Left ventricle myocardium inferior (tissue), 1 donor: ENCODE data around the gene SUCLG1. TPM values are rescaled to one million over a fixed set of nuclear protein-coding genes. Genes with fewer than 3 reads are reported as not detected.

Source experiments
- DNase-seq: peaks from one replicate; pipeline ENCODE4 v3.0.0-alpha.2; 2020
- H3K27ac ChIP-seq: fragments of 200-600 bp; replicated peaks from 2 replicates; pipeline ENCODE4 v1.8.0; 2021
- H3K27me3 ChIP-seq: fragments of 200-600 bp; 2 replicates; pipeline ENCODE4 v1.8.0; 2021; ENCODE audit warnings: low read depth
- H3K36me3 ChIP-seq: fragments of 200-600 bp; 2 replicates; pipeline ENCODE4 v1.8.0; 2021
- H3K4me1 ChIP-seq: fragments of 200-600 bp; 2 replicates; pipeline ENCODE4 v1.8.0; 2021
- H3K4me3 ChIP-seq: fragments of 200-600 bp; 2 replicates; pipeline ENCODE4 v1.8.0; 2021; ENCODE audit warnings: mild to moderate bottlenecking, moderate library complexity
- H3K9me3 ChIP-seq: fragments of 200-600 bp; replicated peaks from 2 replicates; pipeline ENCODE4 v1.8.0; 2021
- intact Hi-C: fragments of 100-400 bp; cut with micrococcal nuclease; formaldehyde crosslinking; loops from one replicate; pipeline ENCODE4 v1.11.0; 2022
- total RNA-seq: library from RNA; stranded (reverse); fragmentation: NEBNext Ultra II Directional; extraction: Animal tissue kit (Norgen Biotek cat#: 25700); gene quantifications from one replicate; pipeline ENCODE4 v1.2.1, GENCODE V29; 2021
- TF ChIP-seq, protein P1 (sequence below): fragments of 200-600 bp; IDR thresholded peaks from 2 replicates; pipeline ENCODE4 v1.8.0; 2021; ENCODE audit warnings: antibody characterized with exemption, mild to moderate bottlenecking, borderline replicate concordance
- donor health status: DM: no; HTN: yes; CAD: no; lungs with severe emphysema.

SUCLG1 gene
- total RNA-seq, 1 donor from 2014 or later: 292 TPM

DNA sequence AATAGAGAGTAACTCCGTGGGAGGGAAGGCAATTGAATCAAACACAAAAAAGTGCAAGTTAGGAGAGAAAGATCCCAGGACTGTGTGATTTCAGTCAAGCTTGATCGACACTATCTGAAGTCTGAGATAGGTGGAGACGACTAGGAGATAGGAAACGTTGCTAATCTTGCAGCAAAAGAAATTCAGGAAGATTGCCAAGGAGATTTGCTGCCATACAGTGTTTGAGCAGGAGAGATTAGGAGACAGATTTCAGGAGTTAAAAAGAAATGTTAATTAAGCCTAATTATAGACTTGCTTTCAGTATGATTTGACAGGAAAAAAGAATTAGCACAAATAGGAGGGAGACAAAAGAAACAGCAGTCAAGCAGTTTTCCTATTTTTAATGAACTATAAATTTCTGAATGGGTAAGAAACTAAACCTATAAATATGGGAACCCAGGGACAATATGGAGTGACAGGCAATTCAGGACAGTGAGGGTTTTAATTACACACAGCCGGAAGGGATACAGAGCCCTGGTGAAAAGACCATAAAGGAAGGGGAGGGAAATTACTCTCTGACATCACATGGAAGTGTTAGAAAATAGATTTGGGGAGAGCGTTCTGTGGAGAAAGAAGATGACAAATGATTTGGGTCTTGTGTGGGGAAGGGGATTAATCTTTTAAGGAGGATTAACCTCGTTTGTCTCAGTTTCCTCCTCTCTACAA, 72.6 kb downstream of the SUCLG1 start:
- intact Hi-C loops: no loop called here
- Histone ChIP-seq H3K4me1 (no peaks in the 10 kb centered on the region), H3K36me3 (no peaks in the 10 kb centered on the region), H3K9me3 (peaks cover 6% of the 10 kb centered on the region), H3K27me3 (peaks cover 25% of the 10 kb centered on the region), H3K4me3 (no peak overlapping the region), H3K27ac (no peak overlapping the region)
- DNase-seq: no peak
- TF ChIP-seq, protein P1, sequence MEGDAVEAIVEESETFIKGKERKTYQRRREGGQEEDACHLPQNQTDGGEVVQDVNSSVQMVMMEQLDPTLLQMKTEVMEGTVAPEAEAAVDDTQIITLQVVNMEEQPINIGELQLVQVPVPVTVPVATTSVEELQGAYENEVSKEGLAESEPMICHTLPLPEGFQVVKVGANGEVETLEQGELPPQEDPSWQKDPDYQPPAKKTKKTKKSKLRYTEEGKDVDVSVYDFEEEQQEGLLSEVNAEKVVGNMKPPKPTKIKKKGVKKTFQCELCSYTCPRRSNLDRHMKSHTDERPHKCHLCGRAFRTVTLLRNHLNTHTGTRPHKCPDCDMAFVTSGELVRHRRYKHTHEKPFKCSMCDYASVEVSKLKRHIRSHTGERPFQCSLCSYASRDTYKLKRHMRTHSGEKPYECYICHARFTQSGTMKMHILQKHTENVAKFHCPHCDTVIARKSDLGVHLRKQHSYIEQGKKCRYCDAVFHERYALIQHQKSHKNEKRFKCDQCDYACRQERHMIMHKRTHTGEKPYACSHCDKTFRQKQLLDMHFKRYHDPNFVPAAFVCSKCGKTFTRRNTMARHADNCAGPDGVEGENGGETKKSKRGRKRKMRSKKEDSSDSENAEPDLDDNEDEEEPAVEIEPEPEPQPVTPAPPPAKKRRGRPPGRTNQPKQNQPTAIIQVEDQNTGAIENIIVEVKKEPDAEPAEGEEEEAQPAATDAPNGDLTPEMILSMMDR: no peak

DNA sequence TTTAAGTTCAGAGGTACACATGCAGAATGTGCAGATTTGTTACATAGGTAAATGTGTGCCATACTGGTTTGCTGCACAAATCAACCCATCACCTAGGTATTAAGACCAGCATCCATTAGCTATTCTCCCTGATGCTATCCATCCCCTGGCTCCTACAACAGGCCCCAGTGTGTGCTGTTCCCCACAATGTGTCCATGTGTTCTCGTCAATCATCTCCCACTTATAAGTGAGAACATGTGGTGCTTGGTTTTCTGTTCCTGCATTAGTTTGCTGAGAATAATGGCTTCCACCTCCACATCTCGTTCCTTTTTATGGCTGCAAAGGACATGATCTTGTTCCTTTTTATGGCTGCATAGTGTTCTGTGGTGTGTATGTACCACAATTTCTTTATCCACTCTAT, 75.8 kb downstream of the SUCLG1 start:
- H3K36me3 ChIP-seq: no peaks in the 10 kb centered on the region
- intact Hi-C loops: no loop called here
- no peaks in the 10 kb centered on the region for H3K4me1 ChIP-seq
- H3K27me3 ChIP-seq: peaks cover 14% of the 10 kb centered on the region
- H3K9me3 ChIP-seq: peaks cover 6% of the 10 kb centered on the region
- H3K4me3 ChIP-seq: no peak overlapping the region
- DNase-seq: no peak
- no peak overlapping the region for H3K27ac ChIP-seq
- TF ChIP-seq, protein P1: no peak

DNA sequence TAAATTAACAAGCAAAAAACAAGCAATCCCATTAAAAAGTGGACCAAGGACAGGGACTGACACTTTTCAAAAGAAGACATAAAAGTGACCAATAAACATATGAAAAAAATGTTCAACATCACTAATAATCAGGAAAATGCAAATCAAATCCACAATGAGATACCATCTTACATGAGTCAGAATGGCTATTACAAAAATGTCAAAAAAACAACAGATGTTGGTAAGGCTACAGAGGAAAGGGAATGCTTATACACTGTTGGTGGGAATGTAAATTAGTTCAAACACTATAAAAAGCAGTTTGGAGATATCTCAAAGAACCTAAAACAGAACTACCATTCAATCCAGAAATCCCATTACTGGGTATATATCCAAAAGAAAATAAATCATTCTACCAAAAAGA, 78.2 kb downstream of the SUCLG1 start:
- intact Hi-C loops: no loop called here
- no peaks in the 10 kb centered on the region for H3K36me3 ChIP-seq
- TF ChIP-seq, protein P1: no peak
- H3K27ac ChIP-seq: no peak overlapping the region
- peaks cover 4% of the 10 kb centered on the region for H3K27me3 ChIP-seq
- no peak overlapping the region for H3K4me3 ChIP-seq
- H3K4me1 ChIP-seq: no peaks in the 10 kb centered on the region
- DNase-seq: no peak
- peaks cover 6% of the 10 kb centered on the region for H3K9me3 ChIP-seq

DNA sequence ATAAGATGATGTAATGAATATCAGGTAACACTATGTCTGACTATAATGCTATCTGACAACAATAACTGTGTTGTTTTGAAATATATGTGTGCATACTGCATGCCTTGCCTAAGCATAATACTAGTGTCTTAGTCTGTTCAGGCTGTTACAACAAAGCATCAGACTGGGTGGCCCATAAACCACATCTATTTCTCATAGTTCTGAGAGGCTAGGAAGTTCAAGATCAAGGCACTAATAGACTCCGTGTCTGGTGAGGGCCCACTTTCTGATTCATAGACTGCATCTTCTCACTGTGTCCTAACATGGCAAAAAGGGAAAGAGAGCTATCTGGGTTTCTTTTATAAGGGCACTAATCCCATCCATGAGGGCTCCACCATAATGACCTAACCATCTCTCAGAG, 80.1 kb downstream of the SUCLG1 start:
- peaks cover 2% of the 10 kb centered on the region for H3K9me3 ChIP-seq
- intact Hi-C loops: no loop called here
- no peaks in the 10 kb centered on the region for H3K36me3 ChIP-seq

DNA sequence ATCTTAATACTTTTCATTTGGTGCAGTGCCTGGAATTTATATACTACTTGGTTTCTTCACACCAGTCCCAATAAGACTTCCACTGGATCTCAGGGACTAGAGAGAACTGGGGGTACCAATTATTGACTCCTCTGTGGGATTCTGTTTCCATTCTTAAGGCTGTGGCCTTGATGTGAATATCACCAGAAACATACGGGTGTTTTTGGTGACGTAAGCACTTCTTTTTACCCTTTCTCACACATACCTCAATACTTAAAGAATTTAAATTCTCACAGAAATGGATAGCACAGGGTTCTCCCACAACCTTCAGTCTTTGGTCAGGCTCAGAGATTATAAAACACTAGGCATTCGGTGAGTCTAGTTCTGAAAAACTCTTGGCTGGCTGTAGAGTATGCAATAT, 84.1 kb downstream of the SUCLG1 start:
- TF ChIP-seq, protein P1: no peak
- no peak for DNase-seq
- peaks cover 3% of the 10 kb centered on the region for H3K27me3 ChIP-seq
- no peak overlapping the region for H3K4me3 ChIP-seq
- no peaks in the 10 kb centered on the region for H3K9me3 ChIP-seq
- intact Hi-C loops: no loop called here
- no peak overlapping the region for H3K27ac ChIP-seq
- H3K4me1 ChIP-seq: no peaks in the 10 kb centered on the region
- no peaks in the 10 kb centered on the region for H3K36me3 ChIP-seq

More for the DNA sequence above, 80.1 kb downstream of the SUCLG1 start:
- no peak overlapping the region for H3K27ac ChIP-seq
- no peak overlapping the region for H3K4me3 ChIP-seq
- TF ChIP-seq, protein P1: no peak
- peaks cover 3% of the 10 kb centered on the region for H3K27me3 ChIP-seq
- H3K4me1 ChIP-seq: no peaks in the 10 kb centered on the region
- no peak for DNase-seq
